ENCODE measurements around the gene DPH6. TPM values are rescaled to one million over a fixed set of nuclear protein-coding genes. Genes with fewer than 3 reads are reported as not detected.

Gene DPH6
- total RNA-seq, 2 donors from 2014 or later: 14.8 to 15.3 TPM

DNA sequence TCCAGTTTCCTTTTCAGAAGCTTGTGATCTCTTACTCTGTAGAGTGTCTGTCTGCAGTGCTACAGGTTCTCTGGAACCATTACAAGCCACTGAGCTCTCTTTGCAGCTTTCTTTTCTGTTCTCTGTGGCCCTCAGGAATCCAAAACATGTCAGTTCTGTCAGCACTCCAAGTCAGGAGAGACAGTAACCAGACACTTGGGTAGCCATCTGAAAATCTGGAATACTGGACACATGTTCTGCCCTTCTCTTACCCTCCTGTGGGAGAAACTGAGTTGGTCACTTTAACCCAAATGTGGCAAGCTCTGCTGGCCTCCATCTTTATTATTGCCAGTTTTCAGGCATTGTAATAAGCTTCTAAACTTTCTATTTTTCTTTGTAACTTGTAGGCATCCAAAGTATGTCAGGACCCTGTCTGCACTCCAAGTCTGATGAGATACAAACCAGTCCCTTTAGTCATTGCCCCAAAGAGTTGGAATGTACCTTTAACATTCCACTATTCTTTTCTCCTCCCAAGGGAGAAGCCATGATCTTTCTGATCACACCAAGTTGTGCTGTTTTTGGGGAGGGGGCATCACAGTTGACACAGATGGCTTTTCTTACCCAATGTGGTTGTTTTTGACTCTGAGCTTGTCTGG is 183.7 kb downstream of the DPH6 start:
- H3K4me3 ChIP-seq: no peak overlapping the region
- no peak overlapping the region for H3K27ac ChIP-seq
- no peaks in the 10 kb centered on the region for H3K27me3 ChIP-seq
- H3K36me3 ChIP-seq: no peaks in the 10 kb centered on the region
- TF ChIP-seq, protein P1, sequence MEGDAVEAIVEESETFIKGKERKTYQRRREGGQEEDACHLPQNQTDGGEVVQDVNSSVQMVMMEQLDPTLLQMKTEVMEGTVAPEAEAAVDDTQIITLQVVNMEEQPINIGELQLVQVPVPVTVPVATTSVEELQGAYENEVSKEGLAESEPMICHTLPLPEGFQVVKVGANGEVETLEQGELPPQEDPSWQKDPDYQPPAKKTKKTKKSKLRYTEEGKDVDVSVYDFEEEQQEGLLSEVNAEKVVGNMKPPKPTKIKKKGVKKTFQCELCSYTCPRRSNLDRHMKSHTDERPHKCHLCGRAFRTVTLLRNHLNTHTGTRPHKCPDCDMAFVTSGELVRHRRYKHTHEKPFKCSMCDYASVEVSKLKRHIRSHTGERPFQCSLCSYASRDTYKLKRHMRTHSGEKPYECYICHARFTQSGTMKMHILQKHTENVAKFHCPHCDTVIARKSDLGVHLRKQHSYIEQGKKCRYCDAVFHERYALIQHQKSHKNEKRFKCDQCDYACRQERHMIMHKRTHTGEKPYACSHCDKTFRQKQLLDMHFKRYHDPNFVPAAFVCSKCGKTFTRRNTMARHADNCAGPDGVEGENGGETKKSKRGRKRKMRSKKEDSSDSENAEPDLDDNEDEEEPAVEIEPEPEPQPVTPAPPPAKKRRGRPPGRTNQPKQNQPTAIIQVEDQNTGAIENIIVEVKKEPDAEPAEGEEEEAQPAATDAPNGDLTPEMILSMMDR (IDR thresholded peaks at IDR 0.05): no peak
- H3K9ac ChIP-seq (ENCODE audit: low read depth in 2 of 2, low read length in 2 of 2): no peak overlapping the region
- H3K9me3 ChIP-seq: no peaks in the 10 kb centered on the region
- intact Hi-C loops (cut with DNase I): no loop called here
- H3K4me1 ChIP-seq: no peaks in the 10 kb centered on the region
- no peak for DNase-seq

DNA sequence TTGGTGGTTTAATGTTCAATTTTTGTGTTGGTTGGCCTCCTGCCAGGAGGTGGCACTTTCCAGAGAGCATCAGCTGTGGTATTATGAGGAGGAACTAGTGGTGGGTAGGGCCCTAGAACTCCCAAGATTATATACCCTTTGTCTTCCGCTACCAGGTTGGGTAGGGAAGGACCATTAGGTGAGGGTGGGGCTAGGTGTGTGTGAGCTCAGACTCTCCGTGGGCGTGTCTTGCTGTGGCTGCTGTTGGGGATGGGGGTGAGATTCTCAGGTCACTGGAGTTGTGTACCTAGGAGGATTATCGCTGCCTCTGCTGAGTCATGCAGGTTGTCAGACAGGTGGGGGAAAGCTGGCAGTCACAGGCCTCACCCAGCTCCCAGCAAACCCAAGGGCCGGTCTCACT is 187.1 kb downstream of the DPH6 start:
- H3K36me3 ChIP-seq: no peaks in the 10 kb centered on the region
- H3K27me3 ChIP-seq: no peaks in the 10 kb centered on the region
- H3K4me3 ChIP-seq: no peak overlapping the region
- H3K27ac ChIP-seq: no peak overlapping the region
- H3K9me3 ChIP-seq: no peaks in the 10 kb centered on the region
- TF ChIP-seq, protein P1 (IDR thresholded peaks at IDR 0.05): no peak
- DNase-seq: no peak
- intact Hi-C loops (cut with DNase I): no loop called here
- H3K9ac ChIP-seq (ENCODE audit: low read depth in 2 of 2, low read length in 2 of 2): no peak overlapping the region
- H3K4me1 ChIP-seq: no peaks in the 10 kb centered on the region

GRCh38 chr15:35351059-35351458 is 194.9 kb downstream of the DPH6 start:
- intact Hi-C loops (cut with DNase I): no loop called here
- no peak overlapping the region for H3K4me3 ChIP-seq
- TF ChIP-seq, protein P1 (IDR thresholded peaks at IDR 0.05): no peak

GRCh38 chr15:35349916-35350315 is 196.0 kb downstream of the DPH6 start:
- TF ChIP-seq, protein P1 (IDR thresholded peaks at IDR 0.05): no peak
- Histone ChIP-seq H3K4me3 (no peak overlapping the region), H3K27ac (no peak overlapping the region), H3K27me3 (no peaks in the 10 kb centered on the region), H3K9me3 (no peaks in the 10 kb centered on the region), H3K36me3 (no peaks in the 10 kb centered on the region), H3K4me1 (no peaks in the 10 kb centered on the region), H3K9ac (ENCODE audit: low read depth in 2 of 2, low read length in 2 of 2) (no peak overlapping the region)
- intact Hi-C loops (cut with DNase I): no loop called here
- no peak for DNase-seq

More at GRCh38 chr15:35351059-35351458, 194.9 kb downstream of the DPH6 start:
- Histone ChIP-seq H3K27ac (no peak overlapping the region), H3K27me3 (no peaks in the 10 kb centered on the region), H3K9ac (ENCODE audit: low read depth in 2 of 2, low read length in 2 of 2) (no peak overlapping the region), H3K36me3 (no peaks in the 10 kb centered on the region), H3K4me1 (no peaks in the 10 kb centered on the region), H3K9me3 (no peaks in the 10 kb centered on the region)
- no peak for DNase-seq

DNA sequence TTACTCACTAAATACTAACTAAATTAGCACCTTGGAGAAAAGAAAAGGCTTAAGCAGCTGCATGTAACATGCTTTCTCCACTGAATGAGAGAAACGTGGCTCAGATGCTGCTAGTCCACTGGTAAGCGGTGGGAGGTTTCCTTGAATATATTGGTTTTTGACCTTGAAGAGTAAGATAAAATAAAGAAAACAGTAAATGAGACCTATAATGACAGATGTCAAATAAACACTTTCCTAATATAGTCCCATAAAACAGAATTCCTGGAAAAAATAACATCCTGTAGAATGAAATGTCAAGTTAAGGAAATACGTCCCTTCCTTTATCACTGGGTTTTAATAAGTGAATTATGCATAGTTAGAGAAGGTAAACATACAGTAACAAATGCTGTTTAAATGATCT is 215.0 kb downstream of the DPH6 start:
- H3K27ac ChIP-seq: no peak overlapping the region
- TF ChIP-seq, protein P1 (IDR thresholded peaks at IDR 0.05): no peak
- H3K36me3 ChIP-seq: no peaks in the 10 kb centered on the region
- no peaks in the 10 kb centered on the region for H3K4me1 ChIP-seq
- no peak for DNase-seq
- intact Hi-C loops (cut with DNase I): no loop called here
- no peaks in the 10 kb centered on the region for H3K27me3 ChIP-seq
- no peaks in the 10 kb centered on the region for H3K9me3 ChIP-seq
- no peak overlapping the region for H3K4me3 ChIP-seq
- H3K9ac ChIP-seq (ENCODE audit: low read depth in 2 of 2, low read length in 2 of 2): no peak overlapping the region
